ENCODE measurements around the gene IL24. TPM values are rescaled to one million over a fixed set of nuclear protein-coding genes. Genes with fewer than 3 reads are reported as not detected.
A peak's percentile ranks its signal among the peaks of the same experiment; 100 is the strongest.

IL24 gene
- polyA plus RNA-seq, 1 of the 3 experiments (the other 2 are of a cell fraction): 0.03 TPM

DNA sequence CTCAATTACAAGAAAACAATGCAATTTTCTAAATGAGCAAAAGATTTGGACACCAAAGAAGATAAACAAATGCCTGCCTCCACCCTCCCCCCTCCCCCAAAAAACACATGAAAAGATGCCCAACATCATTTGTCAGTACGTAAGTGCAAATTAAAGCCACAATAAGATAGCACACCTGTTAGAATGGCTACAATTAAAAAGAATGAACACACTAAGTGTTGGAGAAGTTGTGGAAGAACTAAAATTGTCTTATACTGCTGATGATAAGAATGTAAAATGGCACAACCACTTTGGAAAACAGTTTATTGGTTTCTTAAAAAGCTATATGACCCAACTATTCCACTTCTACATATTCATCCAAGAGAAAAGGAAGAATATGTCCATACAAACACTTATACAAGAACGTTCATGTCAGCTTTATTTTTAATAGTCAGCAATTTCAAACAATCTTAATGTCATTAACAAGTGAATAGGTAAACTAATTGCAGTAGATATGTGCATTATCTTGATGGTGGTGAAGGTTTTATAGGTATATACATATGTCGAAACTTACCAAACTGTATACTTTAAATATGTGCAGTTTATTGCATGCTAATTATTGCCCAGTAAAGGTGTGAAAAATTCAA is 21.4 kb upstream of the IL24 start (continued):
- TF ChIP-seq, protein P1, sequence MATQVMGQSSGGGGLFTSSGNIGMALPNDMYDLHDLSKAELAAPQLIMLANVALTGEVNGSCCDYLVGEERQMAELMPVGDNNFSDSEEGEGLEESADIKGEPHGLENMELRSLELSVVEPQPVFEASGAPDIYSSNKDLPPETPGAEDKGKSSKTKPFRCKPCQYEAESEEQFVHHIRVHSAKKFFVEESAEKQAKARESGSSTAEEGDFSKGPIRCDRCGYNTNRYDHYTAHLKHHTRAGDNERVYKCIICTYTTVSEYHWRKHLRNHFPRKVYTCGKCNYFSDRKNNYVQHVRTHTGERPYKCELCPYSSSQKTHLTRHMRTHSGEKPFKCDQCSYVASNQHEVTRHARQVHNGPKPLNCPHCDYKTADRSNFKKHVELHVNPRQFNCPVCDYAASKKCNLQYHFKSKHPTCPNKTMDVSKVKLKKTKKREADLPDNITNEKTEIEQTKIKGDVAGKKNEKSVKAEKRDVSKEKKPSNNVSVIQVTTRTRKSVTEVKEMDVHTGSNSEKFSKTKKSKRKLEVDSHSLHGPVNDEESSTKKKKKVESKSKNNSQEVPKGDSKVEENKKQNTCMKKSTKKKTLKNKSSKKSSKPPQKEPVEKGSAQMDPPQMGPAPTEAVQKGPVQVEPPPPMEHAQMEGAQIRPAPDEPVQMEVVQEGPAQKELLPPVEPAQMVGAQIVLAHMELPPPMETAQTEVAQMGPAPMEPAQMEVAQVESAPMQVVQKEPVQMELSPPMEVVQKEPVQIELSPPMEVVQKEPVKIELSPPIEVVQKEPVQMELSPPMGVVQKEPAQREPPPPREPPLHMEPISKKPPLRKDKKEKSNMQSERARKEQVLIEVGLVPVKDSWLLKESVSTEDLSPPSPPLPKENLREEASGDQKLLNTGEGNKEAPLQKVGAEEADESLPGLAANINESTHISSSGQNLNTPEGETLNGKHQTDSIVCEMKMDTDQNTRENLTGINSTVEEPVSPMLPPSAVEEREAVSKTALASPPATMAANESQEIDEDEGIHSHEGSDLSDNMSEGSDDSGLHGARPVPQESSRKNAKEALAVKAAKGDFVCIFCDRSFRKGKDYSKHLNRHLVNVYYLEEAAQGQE (IDR thresholded peaks at IDR 0.05; ENCODE audit: low read depth, low read length): no peak
- TF ChIP-seq, protein P2, sequence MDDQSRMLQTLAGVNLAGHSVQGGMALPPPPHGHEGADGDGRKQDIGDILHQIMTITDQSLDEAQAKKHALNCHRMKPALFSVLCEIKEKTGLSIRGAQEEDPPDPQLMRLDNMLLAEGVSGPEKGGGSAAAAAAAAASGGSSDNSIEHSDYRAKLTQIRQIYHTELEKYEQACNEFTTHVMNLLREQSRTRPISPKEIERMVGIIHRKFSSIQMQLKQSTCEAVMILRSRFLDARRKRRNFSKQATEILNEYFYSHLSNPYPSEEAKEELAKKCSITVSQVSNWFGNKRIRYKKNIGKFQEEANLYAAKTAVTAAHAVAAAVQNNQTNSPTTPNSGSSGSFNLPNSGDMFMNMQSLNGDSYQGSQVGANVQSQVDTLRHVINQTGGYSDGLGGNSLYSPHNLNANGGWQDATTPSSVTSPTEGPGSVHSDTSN (IDR thresholded peaks at IDR 0.05): no peak
- TF ChIP-seq, protein P3, sequence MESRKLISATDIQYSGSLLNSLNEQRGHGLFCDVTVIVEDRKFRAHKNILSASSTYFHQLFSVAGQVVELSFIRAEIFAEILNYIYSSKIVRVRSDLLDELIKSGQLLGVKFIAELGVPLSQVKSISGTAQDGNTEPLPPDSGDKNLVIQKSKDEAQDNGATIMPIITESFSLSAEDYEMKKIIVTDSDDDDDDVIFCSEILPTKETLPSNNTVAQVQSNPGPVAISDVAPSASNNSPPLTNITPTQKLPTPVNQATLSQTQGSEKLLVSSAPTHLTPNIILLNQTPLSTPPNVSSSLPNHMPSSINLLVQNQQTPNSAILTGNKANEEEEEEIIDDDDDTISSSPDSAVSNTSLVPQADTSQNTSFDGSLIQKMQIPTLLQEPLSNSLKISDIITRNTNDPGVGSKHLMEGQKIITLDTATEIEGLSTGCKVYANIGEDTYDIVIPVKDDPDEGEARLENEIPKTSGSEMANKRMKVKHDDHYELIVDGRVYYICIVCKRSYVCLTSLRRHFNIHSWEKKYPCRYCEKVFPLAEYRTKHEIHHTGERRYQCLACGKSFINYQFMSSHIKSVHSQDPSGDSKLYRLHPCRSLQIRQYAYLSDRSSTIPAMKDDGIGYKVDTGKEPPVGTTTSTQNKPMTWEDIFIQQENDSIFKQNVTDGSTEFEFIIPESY (IDR thresholded peaks at IDR 0.05; ENCODE audit: borderline replicate concordance, low read depth): no peak
- no peak for TF ChIP-seq RFX5 (IDR thresholded peaks at IDR 0.05; ENCODE audit: low read length)

DNA sequence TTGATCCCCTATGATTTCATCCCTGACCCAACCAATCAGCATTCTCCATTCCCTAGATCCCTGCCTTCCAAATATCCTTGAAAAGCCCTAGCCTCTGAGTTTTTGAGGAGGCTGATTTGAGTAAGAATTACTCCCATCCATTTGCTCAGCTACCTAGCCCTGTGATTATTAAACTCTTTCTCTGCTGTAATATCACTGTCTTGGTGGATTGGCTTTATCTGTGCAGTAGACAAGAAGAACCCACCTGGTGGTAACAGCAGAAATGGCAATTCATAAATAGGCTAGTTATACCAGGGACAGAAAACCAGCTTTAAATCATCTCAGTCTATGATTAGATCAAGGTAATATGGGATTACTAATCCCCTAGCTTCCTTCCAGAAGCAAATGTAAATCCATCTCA is 18.8 kb upstream of the IL24 start:
- POLR2A ChIA-PET: no interaction called here
- Histone ChIP-seq H3K36me3 (replicated peaks in 1 of 2; ENCODE audit: control insufficient read depth in 1 of 2, insufficient read depth in 2 of 2, low read length in 1 of 2) (no peaks in the 10 kb centered on the region), H3K4me2 (no peak overlapping the region), H3K9me3 (no peaks in the 10 kb centered on the region; the same call in 1 of the 2 replicates), H3K9me2 (no peaks in the 10 kb centered on the region), H3F3A (replicated peaks; ENCODE audit: insufficient read depth) (no peaks in the 10 kb centered on the region), H4K20me1 (ENCODE audit: insufficient read depth) (no peaks in the 10 kb centered on the region), H3K27me3 (ENCODE audit: insufficient read depth) (no peaks in the 10 kb centered on the region), H3K4me1 (ENCODE audit: control insufficient read depth in 1 of 2, insufficient read depth in 2 of 2, low read depth in 1 of 2, low read length in 1 of 2) (no peaks in the 10 kb centered on the region), H3K9ac (no peak overlapping the region), H2AFZ (ENCODE audit: low read depth) (no peak overlapping the region), H3K27ac (ENCODE audit: low read depth in 2 of 2, low read length in 1 of 2) (no peak overlapping the region), H3K4me3 (ENCODE audit: low read depth in 2 of 2, low read length in 1 of 2) (no peak overlapping the region), H3K79me2 (ENCODE audit: insufficient read depth) (no peaks in the 10 kb centered on the region)
- DNase-seq: no peak
- TF ChIP-seq, protein P4, sequence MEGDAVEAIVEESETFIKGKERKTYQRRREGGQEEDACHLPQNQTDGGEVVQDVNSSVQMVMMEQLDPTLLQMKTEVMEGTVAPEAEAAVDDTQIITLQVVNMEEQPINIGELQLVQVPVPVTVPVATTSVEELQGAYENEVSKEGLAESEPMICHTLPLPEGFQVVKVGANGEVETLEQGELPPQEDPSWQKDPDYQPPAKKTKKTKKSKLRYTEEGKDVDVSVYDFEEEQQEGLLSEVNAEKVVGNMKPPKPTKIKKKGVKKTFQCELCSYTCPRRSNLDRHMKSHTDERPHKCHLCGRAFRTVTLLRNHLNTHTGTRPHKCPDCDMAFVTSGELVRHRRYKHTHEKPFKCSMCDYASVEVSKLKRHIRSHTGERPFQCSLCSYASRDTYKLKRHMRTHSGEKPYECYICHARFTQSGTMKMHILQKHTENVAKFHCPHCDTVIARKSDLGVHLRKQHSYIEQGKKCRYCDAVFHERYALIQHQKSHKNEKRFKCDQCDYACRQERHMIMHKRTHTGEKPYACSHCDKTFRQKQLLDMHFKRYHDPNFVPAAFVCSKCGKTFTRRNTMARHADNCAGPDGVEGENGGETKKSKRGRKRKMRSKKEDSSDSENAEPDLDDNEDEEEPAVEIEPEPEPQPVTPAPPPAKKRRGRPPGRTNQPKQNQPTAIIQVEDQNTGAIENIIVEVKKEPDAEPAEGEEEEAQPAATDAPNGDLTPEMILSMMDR (IDR thresholded peaks at IDR 0.05): peak; percentile 18; the same call in 1 of the 2 replicates
- TF ChIP-seq, protein P5, sequence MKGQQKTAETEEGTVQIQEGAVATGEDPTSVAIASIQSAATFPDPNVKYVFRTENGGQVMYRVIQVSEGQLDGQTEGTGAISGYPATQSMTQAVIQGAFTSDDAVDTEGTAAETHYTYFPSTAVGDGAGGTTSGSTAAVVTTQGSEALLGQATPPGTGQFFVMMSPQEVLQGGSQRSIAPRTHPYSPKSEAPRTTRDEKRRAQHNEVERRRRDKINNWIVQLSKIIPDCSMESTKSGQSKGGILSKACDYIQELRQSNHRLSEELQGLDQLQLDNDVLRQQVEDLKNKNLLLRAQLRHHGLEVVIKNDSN (IDR thresholded peaks at IDR 0.05; ENCODE audit: borderline replicate concordance, low read depth): no peak
- CTCF ChIA-PET: interaction anchor here (1.2 to 1.6 kb wide), 3 partner anchors 25 to 154 kb away, joined by 4 to 5 read pairs (median 4); no protein-coding TSS in a partner anchor

All from SK-N-SH (cell line).